Measurements from ENCODE around the gene ADH1A. TPM values are rescaled to one million over a fixed set of nuclear protein-coding genes. Genes with fewer than 3 reads are reported as not detected.
"Not testable (repeated sequence)": the region's sequence is repeated elsewhere in the genome, so short reads cannot be mapped to it uniquely, and the experiment has no call there.

ADH1A gene
- total RNA-seq, 1 donor from 2014 or later, result not detected

DNA sequence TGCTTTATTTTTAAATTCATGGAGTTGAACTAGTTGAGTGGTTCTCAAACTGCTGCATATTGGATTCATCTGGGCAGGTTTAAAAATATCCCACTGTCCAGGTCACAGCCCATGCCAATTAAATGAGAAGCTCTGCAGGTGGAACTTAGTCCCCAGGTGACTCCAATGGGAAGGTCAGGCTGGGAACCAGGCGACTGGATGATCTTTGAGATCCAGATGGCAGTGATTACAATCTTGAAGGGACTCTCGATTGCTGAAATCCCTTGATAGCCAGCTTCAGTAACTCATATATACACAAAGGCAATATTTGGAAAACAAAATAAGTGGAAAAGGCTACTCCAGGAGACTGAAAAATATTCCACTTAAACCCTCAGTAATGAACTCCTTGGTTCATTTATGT, 8.1 kb downstream of the ADH1A start:
- DNase-seq (ENCODE audit: low read depth), result no peak

DNA sequence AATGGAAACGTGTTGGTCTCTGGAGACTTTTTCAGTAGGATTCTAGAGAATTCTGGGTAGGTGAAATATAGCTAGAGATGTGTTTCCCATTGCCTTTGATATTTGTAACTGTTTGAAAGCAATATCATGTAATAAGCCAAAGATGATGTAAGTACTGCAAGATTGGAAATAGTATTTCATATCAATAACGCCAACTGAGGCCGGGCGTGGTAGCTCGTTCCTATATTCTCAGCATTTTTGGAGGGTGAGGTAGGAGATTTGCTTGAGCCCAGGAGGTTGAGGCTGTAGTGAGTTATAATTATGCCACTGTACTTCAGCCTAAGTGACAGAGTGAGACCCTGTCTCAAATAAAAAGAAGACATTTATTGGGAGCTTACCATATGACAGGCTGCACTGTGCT, 9.5 kb downstream of the ADH1A start:
- DNase-seq (ENCODE audit: low read depth), result no peak

GRCh38 chr4:99276417-99276816, 14.4 kb downstream of the ADH1A start:
- DNase-seq (ENCODE audit: low read depth), result no peak

DNA sequence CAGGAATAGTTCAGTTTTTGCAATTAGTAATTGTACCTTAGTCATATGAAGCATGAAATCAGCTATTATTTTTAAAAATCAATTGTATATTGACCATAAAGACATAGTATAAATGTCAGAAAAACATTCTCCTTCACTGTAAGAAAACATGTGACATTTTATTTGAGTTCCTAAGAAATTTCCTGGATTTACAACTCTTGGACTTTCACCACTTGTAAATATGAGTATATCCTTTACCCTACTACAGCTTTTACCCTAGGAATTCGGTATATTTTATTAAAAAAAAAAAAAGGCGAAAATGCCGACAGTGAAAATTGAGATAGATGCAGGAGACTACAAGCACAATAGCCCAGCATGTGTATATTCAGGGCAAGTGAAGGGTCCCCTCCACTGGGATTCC, 14.9 kb downstream of the ADH1A start:
- DNase-seq (ENCODE audit: low read depth), result no peak

- no peak for DNase-seq (ENCODE audit: low read depth)
These were observed 15.7 kb downstream of the ADH1A start for GRCh38 chr4:99275050-99275449.

- no peak for DNase-seq (ENCODE audit: low read depth)
These were observed 17.1 kb downstream of the ADH1A start for GRCh38 chr4:99273704-99274103.

DNA sequence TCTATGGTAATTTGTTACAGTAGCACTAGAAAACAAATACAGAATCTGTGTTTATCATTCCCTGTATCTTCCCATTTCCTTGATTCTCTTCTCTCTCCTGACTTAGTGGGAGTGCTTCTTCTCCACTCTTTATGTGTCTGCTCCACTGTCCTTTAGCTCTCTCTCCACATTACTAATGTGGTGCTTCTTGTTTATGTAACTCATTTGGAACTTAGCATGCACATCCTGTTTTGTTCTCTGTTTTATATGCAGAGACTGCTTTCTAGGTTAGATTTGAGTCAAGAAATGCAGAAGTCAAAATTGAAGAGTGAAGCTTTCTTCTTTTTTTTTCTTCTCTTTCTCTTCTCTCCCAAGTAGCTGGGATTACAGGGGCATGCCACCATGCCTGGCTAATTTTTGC, 25.9 kb downstream of the ADH1A start:
- no peak for DNase-seq (ENCODE audit: low read depth)

DNA sequence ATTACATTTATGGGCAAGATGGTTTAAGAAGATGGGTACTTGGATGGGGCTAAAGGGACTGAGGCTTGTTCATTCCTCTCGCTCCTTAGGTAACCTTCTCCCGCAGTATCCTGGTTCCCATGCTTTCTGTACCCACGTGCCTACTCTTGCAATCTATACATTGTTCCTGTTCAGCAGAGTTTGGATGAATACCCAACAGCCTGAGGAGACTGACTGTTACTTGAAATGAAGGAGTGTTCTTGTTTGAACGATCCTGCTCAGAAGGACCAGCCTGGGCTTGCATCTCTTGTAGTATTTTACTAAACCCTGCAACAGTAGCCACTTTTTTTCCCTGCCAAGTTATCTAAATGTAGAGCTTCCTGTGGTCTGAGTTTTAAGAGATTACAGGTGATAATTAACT, 38.0 kb downstream of the ADH1A start:
- DNase-seq (ENCODE audit: low read depth), result no peak

DNA sequence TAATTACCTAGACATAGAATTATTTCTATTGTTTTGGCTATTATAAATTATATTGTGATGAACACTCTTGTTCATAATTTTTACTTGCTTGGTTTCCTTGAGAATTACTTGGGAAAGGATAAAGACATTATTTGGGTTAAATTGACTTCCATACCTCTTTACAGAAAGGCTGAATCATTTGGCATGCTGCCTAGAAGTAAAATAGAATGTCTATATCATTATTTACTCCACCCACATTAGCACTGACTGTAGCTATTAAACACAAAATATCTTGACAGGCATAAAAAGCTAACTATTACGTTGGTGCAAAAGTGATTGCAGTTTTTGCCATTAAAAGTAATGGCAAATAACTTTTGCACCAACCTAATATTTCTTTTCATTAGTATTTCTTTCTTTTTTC, 42.1 kb downstream of the ADH1A start:
- DNase-seq (ENCODE audit: low read depth), result no peak

- DNase-seq (ENCODE audit: low read depth), result no peak
These were observed 54.8 kb downstream of the ADH1A start for GRCh38 chr4:99235955-99236354.

DNA sequence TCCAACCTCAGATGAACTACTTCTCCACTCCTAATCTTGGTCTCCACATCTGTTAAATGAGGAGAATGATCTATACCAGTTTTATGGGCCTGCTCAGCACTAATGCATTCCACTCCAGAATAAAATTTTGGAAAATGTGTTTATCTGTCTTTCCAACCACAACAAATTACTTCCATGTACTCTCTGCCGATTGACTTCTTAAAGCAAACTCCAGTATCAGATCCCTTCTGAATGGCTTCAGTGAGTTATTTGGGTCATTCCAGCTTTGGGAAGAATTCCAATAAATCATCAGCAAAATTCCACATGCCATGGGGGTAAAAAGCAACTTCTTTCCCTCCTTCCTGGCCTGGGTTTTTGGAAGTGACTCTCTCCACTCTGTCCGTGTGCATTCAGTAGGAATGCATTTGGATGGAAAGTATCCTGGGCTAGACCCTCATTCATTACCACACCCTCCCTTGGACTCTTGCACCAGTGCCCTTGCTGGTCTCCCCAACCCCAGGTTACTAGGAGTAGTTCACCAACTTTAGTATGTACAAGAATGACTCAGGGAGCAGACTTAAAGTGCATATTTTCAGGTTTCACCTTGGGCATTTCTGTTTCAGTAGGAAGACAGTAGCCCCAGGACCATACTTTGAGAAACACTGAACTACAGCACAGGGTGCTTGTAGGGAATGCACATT, 56.3 kb downstream of the ADH1A start:
- DNase-seq (ENCODE audit: low read depth), result no peak

- not testable (repeated sequence) for DNase-seq (ENCODE audit: low read depth)
These were observed 57.4 kb downstream of the ADH1A start for GRCh38 chr4:99233397-99233796.

GRCh38 chr4:99228706-99229105, 62.1 kb downstream of the ADH1A start:
- not testable (repeated sequence) for DNase-seq (ENCODE audit: low read depth)

- not testable (repeated sequence) for DNase-seq (ENCODE audit: low read depth)
These were observed 63.1 kb downstream of the ADH1A start for GRCh38 chr4:99227646-99228045.

Other genes starting within 250 kb of the ADH1A start
- 118 and 122 TPM in 2 replicates for gene ADH5, start 202.2 kb downstream of the ADH1A start, total RNA-seq
- gene ADH4, start 146.7 kb downstream of the ADH1A start, total RNA-seq, result not detected in 2 replicates
- gene ADH6, start 71.7 kb downstream of the ADH1A start, total RNA-seq, result not detected in 2 replicates
- not detected in 2 replicates for gene ADH1B, start 30.4 kb upstream of the ADH1A start, total RNA-seq
- gene ADH1C, start 61.8 kb upstream of the ADH1A start, total RNA-seq, result not detected in 2 replicates
- gene ADH7, start 144.4 kb upstream of the ADH1A start, total RNA-seq, result not detected in 2 replicates
- gene C4orf17, start 220.0 kb upstream of the ADH1A start, total RNA-seq, result 0.31 TPM in 1 of 2 replicates, not detected in the other

All from myocyte (in vitro differentiated cells).